Tibial nerve (tissue), 3 donors: ENCODE data around the gene ATP9B.

ENCODE experiments used
- CTCF ChIP-seq, 5 experiments: fragments of 200-600 bp in 3 of 5; fragments of 450-650 bp in 2 of 5; sonication (generic) in 3 of 5; IDR thresholded peaks; one replicate each; pipeline ENCODE4 v1.5.1; 2016 to 2019; ENCODE audit warnings: antibody characterized with exemption in 5 of 5, mild to moderate bottlenecking in 3 of 5, moderate library complexity in 2 of 5
- POLR2A ChIP-seq, 2 donors: fragments of 450-650 bp; IDR thresholded peaks; one replicate each; pipeline ENCODE4 v1.6.1; 2017; ENCODE audit warnings: antibody characterized with exemption in 2 of 2, mild to moderate bottlenecking in 2 of 2, moderate library complexity in 2 of 2

- no peak for TF ChIP-seq POLR2A (IDR thresholded peaks at IDR 0.05)
- no peak for TF ChIP-seq CTCF (IDR thresholded peaks at IDR 0.05)
Measured at GRCh38 chr18:79387214-79387613, 318.0 kb downstream of the ATP9B start.
